ENCODE measurements around the gene ARL2BP. TPM values are rescaled to one million over a fixed set of nuclear protein-coding genes. Genes with fewer than 3 reads are reported as not detected.

ARL2BP gene
- total and polyA plus RNA-seq, 2 of the 13 experiments (the other 11 are each of a cell fraction or from before 2014, with no cell fraction given) = 64.3 to 67.6 TPM

GRCh38 chr16:57279780-57280638 lies 35.0 kb downstream of the ARL2BP start (continued):
- peak; percentile 91; the same call in 1 of the 2 replicates for TF ChIP-seq ZNF318 (CRISPR knock-in tag; IDR thresholded peaks at IDR 0.05)
- TF ChIP-seq ZSCAN30 (CRISPR knock-in tag; IDR thresholded peaks at IDR 0.05) = no peak
- peak; percentile 85 for TF ChIP-seq TFE3 (CRISPR knock-in tag; IDR thresholded peaks at IDR 0.05)
- no peak; the same call in 1 of the 2 replicates for TF ChIP-seq ZNF777 (CRISPR knock-in tag; IDR thresholded peaks at IDR 0.05)
- no peak for TF ChIP-seq ZNF850 (CRISPR knock-in tag; conservative IDR thresholded peaks at IDR 0.05)
- peak; percentile 88 for TF ChIP-seq ZFP91 (CRISPR knock-in tag; IDR thresholded peaks at IDR 0.05; ENCODE audit: borderline replicate concordance)
- TF ChIP-seq ZNF598 (CRISPR knock-in tag; IDR thresholded peaks at IDR 0.05; ENCODE audit: borderline replicate concordance) = peak; percentile 93; the same call in 1 of the 2 replicates
- no peak for TF ChIP-seq SMARCE1 (IDR thresholded peaks at IDR 0.05; ENCODE audit: borderline replicate concordance)
- peak; percentile 59 for TF ChIP-seq ASH2L (IDR thresholded peaks at IDR 0.05; ENCODE audit: insufficient read length, low read depth, low read length)
- no peak for TF ChIP-seq CBX2 (IDR thresholded peaks at IDR 0.05; ENCODE audit: low read depth, low read length)
- no peak for TF ChIP-seq CBX2 (CRISPR knock-in tag; IDR thresholded peaks at IDR 0.05; ENCODE audit: low read depth)
- no peak for TF ChIP-seq ZNF234 (CRISPR knock-in tag; conservative IDR thresholded peaks at IDR 0.05)
- TF ChIP-seq STAT5B (CRISPR knock-in tag; IDR thresholded peaks at IDR 0.05) = 0 out of 2 replicates have a peak, but pooled peaks have one; percentile 9
- no peak for TF ChIP-seq ZKSCAN5 (CRISPR knock-in tag; IDR thresholded peaks at IDR 0.05)
- no peak for TF ChIP-seq PAWR (CRISPR knock-in tag; IDR thresholded peaks at IDR 0.05; ENCODE audit: borderline replicate concordance)
- peak; percentile 86 for TF ChIP-seq PBX2 (CRISPR knock-in tag; IDR thresholded peaks at IDR 0.05)
